T47D (cell line): Measurements from ENCODE around the gene OS9.
"Not testable (repeated sequence)": the region's sequence is repeated elsewhere in the genome, so short reads cannot be mapped to it uniquely, and the experiment has no call there.

Experiments
- DNase-seq, 2 experiments: peaks; one replicate each; pipeline versions ENCODE4 v3.0.0 to v3.0.0-alpha.2; 2011 to 2012; ENCODE audit warnings: low read depth in 1 of 2, low spot score in 1 of 2
- JUND ChIP-seq: IDR thresholded peaks from 2 replicates; pipeline ENCODE4 v1.6.1; 2012; ENCODE audit warnings: low read depth
- in situ Hi-C: cut with HindIII; loops from 2 replicates; pipeline ENCODE4 v1.10.0; 2016; ENCODE audit warnings: low sequenced_read_pairs, low pct_unique_long_range_greater_than_20kb

OS9 gene

GRCh38 chr12:57708296-57708695, 14.4 kb downstream of the OS9 start:
- in situ Hi-C loops, result no loop called here
- no peak for DNase-seq
- no peak for TF ChIP-seq JUND

- in situ Hi-C loops, result no loop called here
- DNase-seq, result no peak
- no peak for TF ChIP-seq JUND
Observed at GRCh38 chr12:57712701-57713100, 18.8 kb downstream of the OS9 start.

- TF ChIP-seq JUND, result no peak
- in situ Hi-C loops, result no loop called here
- DNase-seq, result no peak
Observed at GRCh38 chr12:57713209-57713608, 19.3 kb downstream of the OS9 start.

GRCh38 chr12:57715036-57715748, 21.3 kb downstream of the OS9 start:
- DNase-seq, in situ Hi-C loops: not testable (repeated sequence)

GRCh38 chr12:57715786-57716185, 21.9 kb downstream of the OS9 start:
- no peak for DNase-seq
- in situ Hi-C loops, result no loop called here
- no peak for TF ChIP-seq JUND

- no peak for TF ChIP-seq JUND
- in situ Hi-C loops, result no loop called here
- DNase-seq, result no peak
Observed at GRCh38 chr12:57716305-57716704, 22.4 kb downstream of the OS9 start.

GRCh38 chr12:57717131-57717530, 23.2 kb downstream of the OS9 start:
- in situ Hi-C loops, result no loop called here
- no peak for TF ChIP-seq JUND
- no peak for DNase-seq

- in situ Hi-C loops, result no loop called here
- TF ChIP-seq JUND, result no peak
- DNase-seq, result no peak
Observed at GRCh38 chr12:57717846-57718640, 24.1 kb downstream of the OS9 start.

GRCh38 chr12:57718641-57719528, 25.0 kb downstream of the OS9 start:
- in situ Hi-C loops, result no loop called here
- no peak for TF ChIP-seq JUND
- no peak for DNase-seq

- in situ Hi-C loops, result no loop called here
- TF ChIP-seq JUND, result no peak
- no peak for DNase-seq
Observed at GRCh38 chr12:57719777-57720605, 26.1 kb downstream of the OS9 start.

- DNase-seq, result no peak
- TF ChIP-seq JUND, result no peak
- in situ Hi-C loops, result no loop called here
Observed at GRCh38 chr12:57720606-57721595, 27.0 kb downstream of the OS9 start.

- DNase-seq, in situ Hi-C loops: not testable (repeated sequence)
Observed at GRCh38 chr12:57721846-57722608, 28.1 kb downstream of the OS9 start.
